Measurements from ENCODE around the gene PCSK4.
"Not testable (repeated sequence)": the region's sequence is repeated elsewhere in the genome, so short reads cannot be mapped to it uniquely, and the experiment has no call there.

The PCSK4 gene

DNA sequence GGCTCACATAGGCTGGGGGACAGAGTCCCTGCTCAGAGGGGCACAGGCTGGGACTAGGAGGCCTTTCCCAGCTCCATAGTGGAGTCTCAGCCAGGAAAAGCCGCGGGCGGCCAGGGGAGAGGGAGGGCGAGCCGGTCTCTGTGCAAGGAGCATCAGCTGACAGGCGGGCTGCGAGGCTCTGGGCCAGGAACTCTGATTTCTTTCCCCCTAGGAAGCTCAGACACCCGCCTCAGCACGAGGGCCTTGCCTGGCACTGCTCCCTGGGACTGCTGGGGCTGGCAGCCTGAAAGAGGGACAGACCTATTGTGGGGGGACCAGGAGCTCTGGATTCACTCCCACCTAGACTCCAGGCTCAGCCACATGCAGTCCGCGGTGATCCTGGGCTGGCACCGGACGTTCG lies 31.5 kb upstream of the PCSK4 start:
- peak; percentile 66 to 80 for DNase-seq

DNA sequence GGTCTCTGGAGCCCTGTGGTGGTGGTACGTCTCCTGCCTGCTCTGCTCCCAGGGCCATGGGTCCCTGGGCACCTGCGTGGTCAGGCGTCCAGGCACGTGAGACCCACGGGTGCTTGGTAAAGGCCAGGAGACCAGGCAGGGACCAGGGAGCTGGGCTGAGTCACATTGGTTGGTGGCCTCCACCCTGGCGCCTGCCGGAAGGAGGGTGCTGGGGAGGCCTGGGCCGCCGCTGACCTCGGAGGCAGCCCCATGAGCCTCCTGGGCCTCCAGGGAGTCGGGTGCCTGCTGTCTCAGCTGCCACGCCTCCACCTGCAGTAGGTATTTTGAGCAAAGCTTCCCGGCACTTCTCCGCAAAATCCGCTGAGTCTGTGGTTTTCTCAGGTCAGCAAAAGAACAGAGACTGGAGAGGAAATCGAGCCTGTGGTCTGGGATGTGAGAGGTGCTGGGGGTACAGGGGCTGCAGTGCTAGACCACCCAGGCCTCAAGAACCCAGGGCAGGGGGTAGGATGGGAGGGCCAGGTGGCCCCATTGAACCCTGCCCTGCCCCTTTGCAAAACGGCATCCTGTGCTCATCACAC lies 30.1 kb upstream of the PCSK4 start:
- DNase-seq: no peak

DNA sequence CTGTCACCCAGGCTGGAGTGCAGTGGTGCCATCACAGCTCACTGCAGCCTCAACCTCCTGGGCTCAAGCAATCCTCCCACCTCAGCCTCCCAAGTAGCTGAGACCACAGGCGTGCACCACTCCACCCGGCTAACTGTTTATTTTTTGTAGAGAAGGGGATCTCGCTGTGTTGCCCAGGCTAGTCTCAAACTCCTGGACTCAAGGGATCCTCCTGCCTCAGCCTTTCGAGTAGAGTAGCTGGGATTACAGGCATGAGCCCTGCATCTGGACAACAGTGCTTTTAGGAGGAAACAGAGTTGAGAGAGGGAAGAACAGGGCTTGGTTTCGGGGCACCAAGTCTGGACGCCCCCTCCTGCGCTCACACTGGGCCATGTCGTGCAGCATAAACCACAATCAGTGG lies 29.7 kb upstream of the PCSK4 start:
- DNase-seq: not testable (repeated sequence)

DNA sequence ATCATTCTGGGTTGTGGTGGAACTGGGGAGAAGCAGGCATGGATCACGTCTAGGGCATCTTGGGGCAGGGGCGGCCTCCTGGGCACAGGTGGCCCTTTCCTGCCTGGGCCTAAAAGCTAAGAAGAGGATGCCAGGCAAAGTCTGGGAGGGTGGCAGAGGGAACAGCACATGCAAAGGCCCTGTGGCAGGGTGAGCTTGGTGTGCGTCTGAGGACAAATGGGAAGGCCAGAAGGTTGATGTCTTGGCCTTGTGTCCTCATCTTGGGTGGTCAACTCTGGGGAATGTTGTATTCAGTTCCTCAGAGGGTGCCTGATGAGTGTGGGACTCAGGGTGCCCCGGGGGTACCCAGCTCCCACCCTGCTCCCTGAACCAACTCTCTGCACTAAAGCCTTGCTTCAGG lies 28.3 kb upstream of the PCSK4 start:
- DNase-seq: no peak

DNA sequence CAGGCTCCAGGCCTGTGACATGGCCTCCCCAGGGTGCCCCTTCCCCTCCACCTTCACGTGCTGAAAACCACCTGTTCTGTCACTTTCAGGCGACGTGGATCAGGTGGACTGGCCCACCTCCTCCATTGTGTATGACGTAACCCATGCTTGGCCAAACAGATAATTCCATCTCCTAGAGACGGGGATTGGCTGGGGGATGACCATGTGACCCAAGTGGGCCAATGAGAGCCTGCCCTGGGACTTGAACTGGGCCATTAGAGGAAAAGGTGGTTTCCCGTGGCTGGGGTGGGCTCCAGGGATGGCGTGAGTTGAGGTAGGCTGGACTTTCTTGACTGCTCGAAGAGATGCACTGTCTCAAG lies 26.2 kb upstream of the PCSK4 start:
- no peak for DNase-seq

DNA sequence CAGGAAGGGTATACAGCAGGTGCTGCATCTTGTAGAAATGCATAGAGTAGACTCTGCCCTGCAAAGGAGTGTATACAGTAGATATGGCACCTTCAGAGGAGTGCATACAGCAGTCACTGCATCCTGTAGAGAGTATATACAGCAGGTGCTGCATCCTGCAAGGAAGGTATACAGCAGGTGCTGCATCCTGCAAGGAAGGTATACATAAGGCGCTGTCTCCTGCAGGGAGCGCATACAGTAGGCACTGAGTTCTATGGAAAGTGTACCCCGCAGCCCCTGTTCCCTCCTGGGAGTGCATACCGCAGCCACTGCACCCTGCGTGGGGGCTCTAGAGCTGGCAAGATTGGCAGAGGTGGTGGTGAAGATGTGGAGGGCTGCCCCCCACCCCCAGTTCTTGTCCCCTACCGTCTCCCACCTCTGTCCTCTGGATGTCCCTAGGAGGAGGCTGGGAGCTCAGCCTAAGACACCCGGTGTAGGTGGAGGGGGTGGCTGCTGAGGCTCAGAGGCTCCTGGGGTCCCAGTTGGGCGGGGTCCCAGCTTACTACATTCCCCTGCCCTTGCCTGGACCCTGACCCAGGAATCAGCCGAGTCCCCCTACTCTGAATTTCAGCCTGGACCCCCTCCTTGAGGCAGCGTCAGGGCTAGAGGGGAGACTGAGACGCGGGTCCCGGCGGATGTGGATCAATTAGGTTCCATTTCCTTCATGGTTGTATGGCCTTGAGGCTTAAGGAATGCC lies 25.0 kb upstream of the PCSK4 start:
- DNase-seq: no peak

DNA sequence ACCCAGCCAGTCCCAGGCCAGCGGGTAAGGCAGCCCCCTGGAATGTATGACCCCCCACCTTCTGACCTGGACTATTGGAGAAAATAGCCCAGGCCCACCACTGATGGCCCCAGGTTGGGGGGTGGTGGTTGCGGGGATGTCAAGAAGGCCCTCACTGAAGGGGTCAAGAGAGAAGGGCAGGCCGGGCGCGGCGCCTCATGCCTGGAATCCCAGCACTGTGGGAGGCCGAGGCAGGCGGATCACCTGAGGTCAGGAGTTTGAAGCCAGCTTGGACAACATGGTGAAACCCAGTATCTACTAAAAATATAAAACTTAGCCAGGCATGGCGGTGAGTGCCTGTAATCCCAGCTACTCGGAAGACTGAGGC lies 24.1 kb upstream of the PCSK4 start:
- no peak for DNase-seq

DNA sequence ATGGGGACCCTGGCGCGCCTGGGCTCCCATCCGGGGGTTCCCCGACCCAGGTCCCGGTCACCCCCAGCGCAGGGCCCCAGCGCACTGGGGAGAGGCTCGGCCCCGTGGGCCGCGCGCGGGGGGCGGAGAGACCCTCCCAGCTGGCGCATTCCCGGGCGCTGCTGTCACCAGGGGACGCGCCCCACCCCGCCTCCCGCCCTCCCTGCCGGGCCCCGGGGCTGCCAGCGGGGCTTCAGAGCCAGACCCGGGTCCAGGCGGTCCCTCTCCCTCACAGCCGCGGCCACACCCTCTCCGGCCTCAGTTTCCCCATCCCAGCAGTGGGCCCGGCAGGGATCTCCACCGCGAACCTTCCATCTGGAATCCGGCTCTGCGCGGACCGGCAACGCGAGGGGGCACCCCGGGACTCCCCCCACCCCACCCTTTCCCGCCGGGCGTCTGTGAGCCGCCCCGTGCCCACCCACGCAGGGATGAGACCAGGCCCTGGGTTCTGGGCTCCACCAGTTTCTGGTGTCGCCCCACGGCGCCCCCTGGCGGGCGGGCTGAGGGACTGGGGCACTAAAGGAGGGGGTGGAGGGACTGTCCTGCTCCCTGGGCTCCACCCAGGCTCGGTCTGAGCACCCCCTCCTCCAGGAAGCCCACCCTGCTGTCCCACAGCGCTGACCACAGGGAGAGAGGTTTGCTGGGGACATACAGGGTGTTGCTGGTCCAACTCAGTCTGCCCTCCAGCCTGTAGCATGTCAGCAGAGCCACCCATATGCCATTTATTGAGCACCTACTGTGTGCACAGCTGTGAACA lies 23.5 kb upstream of the PCSK4 start:
- DNase-seq: no peak

DNA sequence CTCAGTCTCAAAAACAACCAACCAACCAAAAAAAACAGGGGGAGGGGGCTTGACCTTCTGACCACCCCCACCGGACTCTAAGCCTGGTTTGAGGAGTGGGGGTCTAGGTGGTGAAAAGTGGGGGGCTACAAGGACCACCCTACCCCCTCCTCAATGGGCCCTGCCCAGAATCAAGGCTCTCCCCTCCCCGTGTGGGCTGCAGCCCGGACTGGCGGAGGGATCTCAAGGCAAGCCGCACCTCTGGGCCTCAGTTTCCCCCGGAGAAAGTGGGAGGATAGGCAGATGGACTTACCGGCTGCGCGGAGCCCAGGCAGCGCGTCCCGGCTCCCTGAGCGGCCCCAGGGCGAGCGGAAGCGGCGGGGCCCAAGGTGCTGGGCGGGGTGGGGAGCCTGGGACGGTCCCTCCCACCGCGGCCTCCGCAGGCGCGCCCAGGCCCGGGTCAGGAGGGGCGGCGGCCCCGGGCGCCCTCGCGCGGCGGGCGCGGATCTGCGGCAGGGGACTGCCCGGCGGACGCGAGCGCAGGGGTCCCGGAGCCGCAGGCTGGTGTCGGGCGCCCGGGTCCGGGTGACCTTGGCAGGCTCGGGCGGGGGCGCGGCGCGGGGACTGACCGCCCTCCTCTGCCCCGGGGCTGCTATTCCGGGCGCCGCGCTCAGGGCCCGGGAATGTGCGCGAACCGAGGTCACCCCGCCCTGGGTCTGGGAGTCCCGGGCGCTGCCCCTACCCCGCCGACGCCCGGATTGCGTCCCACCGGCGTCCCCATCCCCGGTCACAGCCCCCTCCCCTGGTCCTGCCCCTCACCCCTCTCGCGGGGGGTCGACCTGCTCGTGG lies 22.7 kb upstream of the PCSK4 start, which contains the start of gene ADAMTSL5:
TSS of gene ADAMTSL5 (minus strand) at position 349 of the 828 bp plus-strand sequence. CDS start 2,076 bp downstream, outside the sequence.
- DNase-seq: no peak

DNA sequence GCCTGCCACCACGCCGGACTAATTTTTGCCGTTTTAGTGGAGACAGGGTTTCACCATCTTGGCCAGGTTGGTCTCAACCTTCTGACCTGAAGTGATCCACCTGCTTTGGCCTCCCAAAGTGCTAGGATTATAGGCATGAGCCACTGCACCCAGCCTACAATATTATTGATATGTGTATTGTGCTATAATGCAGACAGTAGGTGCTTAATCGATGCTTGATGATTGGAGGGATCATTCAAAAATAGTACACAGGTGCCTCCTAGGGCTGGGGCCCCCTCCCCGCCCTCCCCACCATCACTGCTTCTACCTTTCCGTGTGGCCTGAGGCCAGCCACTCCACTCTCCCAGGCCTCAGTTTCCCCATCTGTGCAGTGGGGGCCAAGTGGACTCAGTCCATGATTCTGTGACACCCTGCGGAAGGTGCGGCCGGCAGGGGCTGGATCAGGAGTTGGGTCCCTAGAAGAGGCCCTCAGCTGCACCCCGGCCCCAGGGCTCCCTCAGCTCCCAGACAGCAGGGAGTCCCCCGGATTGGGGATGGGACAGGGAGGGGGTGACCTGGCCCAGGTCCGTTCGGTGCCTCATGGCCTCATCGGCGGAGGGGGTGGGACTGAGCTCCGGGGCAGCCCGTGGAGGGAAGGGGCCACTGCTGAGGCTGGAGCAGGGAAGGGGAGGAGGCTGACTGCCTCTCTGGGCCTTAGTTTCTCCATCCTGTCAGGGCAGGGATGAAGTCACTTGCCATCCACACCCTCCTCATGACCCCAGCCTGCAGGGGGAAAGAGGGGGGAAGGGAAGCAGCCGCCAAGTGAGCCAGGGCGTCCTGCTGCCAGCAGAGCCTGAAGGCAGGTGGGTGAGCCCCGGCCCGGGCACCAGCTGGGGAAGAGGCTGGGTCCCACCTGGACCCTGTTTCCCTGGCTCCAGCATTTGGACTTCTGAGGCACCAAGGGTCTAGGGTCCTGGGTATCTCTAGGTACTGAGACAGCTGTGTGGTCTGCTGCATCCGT lies 21.5 kb upstream of the PCSK4 start:
- no peak for DNase-seq

DNA sequence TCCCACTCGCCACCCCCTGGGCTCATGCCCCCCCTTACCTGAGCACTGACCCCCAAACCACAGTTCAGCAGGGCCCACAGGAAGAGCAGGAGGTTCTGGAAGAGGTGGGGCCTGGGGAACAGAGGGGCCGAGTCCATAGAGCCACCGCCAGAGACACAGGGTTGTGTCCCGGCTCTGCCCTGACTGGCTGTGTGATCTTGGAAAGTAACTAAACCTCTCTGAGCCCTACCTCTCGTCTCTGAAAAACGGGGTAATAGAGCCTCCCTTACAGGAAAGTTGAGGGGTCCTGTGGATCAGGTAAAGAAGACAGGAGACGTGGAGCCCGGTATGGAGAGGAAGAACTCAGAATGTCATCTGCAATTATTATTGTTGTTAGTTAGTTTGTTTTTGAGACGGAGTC lies 20.7 kb upstream of the PCSK4 start:
- no peak for DNase-seq

DNA sequence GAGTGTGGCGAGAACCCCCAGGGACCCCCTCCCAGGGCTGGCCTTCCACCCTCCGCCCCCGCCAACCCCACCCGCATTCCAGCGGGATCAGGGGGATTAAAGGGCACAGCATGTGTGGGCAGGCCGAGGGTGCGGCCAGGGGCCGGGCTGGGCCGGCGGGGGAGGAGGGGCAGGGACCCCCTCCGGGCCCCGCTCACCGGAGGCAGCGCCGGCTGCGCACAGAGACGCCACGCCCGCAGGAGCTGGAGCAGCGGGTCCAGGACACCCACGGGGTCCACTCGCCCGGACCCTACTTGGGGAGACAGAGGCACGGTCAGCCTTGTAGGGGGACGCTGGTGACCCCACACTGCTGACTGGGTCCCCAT lies 20.3 kb upstream of the PCSK4 start:
- DNase-seq: no peak

DNA sequence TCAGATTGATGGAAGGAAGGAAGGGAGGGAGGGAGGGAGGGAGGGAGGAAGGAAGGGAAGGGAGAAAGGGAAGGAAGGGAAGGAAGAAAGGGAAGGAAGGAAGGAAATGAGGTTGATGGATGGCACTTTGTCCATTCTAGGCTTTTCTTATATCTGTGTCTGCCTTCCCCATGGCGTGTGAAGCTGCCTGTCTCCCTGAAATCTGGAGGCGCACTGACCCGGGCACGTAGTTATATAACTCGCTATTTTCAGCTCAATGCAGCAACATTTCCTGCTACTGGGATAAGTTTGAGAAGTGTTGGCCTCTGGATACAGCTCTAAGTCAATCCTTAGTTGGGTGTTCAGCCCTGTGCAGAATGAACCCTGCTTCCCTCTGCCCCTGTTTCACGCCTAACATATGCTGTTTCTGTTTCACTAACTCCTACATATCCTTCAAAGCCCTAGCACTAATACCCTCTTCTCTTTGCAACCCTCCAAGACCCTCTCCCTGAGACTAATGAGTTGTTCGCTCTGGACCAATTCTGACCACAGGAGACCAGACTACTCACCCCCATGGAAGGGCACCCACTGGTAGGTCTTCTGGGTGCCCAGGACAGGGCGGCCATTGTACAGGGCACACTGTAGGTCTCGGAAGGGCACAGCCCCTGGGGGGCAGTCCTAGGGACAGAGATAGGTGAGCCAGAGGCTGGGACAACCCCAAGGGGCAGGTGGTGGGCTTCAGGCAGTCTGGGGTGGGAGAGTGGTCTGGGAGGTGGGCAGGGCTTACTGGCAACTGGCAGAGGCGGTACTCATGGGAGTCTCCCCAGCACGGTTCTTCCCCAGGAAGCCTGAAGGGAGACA lies 19.7 kb upstream of the PCSK4 start:
- DNase-seq: no peak

DNA sequence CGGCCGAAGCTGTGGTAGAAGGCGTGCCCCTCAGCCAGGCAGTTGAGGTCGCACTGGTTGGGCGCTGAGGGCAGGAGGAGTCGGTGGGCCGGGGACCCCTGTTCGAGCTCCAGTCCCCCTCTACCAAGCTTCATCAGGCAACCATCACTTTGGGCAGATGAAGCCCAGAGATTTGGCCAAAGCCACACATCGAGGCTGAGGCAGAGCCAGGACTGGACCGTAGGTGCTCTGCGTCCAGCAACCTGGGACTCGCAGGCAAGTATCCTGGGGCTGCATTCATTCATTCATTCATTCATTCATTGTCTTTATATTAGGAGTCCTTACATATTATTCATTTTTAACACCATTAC lies 18.3 kb upstream of the PCSK4 start:
- DNase-seq: no peak

DNA sequence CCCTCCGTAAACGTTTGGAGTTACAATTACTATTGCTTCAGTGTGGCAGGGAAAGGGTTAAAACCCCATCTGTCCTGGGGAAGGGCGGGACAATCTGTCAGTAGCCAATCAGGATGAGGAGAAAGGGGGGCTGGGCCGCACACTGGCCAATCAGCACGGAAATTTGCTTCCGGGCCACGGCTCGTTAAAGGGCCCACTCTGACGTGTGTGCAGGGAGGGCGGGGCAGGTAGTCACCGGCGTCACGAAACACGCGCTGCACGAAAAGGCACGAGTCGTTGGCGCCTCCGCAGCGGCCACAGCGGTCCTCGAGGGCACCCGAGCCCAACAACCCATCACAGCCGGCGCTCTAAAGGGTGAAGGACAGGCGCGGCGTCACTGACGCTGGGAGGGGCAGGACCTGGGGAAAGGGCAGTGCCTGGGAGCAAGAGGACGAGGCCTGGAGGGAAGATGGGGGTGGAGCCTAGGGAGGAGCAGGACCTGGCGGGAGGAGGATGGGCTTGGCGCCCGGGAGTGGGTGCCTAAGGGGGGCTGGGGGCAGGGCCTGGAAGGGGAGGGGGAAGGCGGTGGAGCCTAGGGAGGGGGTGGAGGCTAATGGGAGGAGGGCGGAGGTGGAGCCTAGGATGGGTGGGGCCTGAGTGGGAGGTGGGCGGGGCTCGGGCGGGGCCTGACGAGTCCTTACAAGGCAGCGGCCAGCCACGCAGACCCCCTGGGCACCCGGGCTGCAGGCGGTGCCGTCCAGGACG lies 17.8 kb upstream of the PCSK4 start:
- peak; percentile 17 to 77 for DNase-seq

DNA sequence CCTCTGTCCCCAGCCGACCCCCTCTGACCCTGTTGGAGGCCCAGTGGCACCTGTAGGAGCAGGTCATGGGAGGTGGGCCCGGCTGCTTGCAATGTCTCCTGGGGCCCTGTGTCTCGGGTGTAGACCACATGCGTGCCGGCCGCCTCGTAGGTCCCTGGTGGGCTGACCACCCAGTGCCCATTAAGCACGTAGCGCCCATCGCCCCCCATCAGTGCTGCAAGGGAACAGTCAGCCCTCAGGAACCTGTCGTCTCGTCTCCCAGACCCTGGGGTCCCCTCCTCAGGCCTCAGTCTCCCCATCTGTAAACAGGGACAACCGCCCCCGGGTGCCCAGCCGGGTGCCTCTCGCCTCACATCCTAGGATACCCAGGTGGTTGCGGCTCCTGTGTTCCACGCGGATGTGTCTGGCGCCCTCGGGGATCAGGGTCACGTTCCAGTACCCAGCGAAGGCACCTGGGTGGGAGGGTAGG lies 17.1 kb upstream of the PCSK4 start:
- no peak for DNase-seq

DNA sequence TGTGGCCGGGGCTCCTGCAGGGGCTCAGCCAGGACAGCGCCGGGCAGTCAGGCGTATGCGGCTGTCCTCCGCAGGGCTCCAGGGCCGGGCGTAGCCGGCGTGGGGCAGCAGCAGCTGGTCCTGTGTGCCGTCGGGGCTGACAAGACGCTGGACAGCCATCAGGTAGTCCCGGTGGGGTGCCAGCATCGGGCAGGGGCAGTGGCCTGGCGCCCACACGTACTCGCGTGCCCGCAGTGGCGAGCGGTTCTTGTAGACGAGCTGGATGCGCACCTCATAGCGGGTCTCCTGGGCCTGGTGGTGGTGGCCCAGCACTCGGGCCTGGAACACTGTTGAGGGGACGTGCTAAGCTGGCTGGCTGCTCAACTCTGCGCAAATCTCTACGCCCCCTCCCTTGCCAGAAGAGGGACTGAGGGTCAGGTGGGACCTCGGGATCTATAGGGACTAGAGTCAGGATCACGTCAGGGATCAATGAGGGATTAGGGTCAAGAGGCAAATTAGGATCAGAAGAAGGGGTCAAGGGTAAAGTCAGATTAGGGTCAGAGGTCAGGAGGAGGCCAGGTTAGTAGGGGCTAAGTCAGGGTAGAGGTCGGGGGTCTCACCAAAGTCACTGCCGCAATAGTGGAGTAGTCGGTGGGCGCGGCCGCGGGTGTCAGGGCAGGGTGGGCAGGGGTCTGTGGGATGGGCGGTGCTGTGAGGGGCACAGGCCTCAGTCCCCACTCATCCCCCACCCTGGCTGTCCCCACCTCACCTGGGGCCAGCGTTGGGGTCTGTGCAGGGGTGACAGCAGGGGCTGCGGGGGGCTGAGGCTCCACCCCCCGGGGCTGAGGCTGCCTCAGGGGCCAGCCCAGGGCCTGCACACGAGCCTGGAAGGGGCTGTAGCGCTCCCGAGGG lies 16.1 kb upstream of the PCSK4 start:
- DNase-seq: no peak

DNA sequence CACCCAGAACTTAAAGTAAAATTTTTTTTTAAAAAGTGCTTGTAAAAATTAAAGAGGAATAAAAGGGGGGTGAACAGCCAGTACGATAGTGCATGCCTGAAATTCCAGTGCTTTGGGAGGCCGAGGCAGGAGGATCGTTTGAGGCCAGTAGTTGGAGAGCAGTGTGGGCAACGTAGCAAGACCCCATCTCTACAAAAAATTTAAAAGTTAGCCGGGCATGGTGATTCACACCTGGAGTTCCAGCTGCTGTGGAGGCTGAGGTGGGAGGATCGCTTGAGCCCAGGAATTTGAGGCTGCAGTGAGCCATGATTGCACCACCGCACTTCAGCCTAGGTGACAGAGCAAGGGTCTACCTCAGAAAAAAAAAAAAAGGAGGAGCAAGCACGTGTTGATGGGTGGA lies 14.9 kb upstream of the PCSK4 start:
- no peak for DNase-seq

Measured in cerebellar nuclear complex (tissue), 1 donor.